SK-N-SH (cell line): ENCODE measurements around the gene TRIM40. TPM values are rescaled to one million over a fixed set of nuclear protein-coding genes. Genes with fewer than 3 reads are reported as not detected.
"Not testable (repeated sequence)": the region's sequence is repeated elsewhere in the genome, so short reads cannot be mapped to it uniquely, and the experiment has no call there.

ENCODE experiments used
- CTCF ChIA-PET: fragments of 300-600, 350-600 bp; formaldehyde crosslinking; extraction: SDS; loops from one replicate; lab custom pipeline; 2021; lab: Yijun Ruan, JAX
- POLR2A ChIA-PET: fragments of 350-600 bp; sonication (Branson Sonifier 250); formaldehyde crosslinking; extraction: SDS; loops from one replicate; lab custom pipeline; 2020; ENCODE audit warnings: antibody characterized with exemption, inconsistent platforms; lab: Yijun Ruan, JAX
- DNase-seq: peaks from one replicate; pipeline ENCODE4 v3.0.0; 2012
- H2AFZ ChIP-seq: fragments of 200-600 bp; sonication (generic); 2 replicates; pipeline ENCODE4 v1.8.1; 2016; ENCODE audit warnings: antibody characterized with exemption, mild to moderate bottlenecking, low read depth
- H3F3A ChIP-seq: fragments of 200-600 bp; sonication (generic); replicated peaks from 2 replicates; pipeline ENCODE3; 2016; ENCODE audit warnings: antibody characterized with exemption, mild to moderate bottlenecking; ENCODE audit not compliant: insufficient read depth
- H3K27ac ChIP-seq, 2 experiments: fragments of 200-500 bp in 1 of 2; fragments of 200-600 bp in 1 of 2; sonication (Bioruptor generic) in 1 of 2; sonication (generic), shearing (Covaris generic) in 1 of 2; 2 replicates each; pipeline versions ENCODE4 v1.5.1 to v1.6.1; 2014 to 2016; ENCODE audit warnings: low read depth in 2 of 2, inconsistent platforms in 1 of 2, low read length in 1 of 2, mild to moderate bottlenecking in 1 of 2, mixed read lengths in 1 of 2
- H3K27me3 ChIP-seq: fragments of 200-600 bp; sonication (generic), shearing (Covaris generic); 2 replicates; pipeline ENCODE4 v1.6.1; 2016; ENCODE audit warnings: mixed run types; ENCODE audit not compliant: insufficient read depth
- H3K36me3 ChIP-seq, 2 experiments: fragments of 200-500 bp in 1 of 2; fragments of 200-600 bp in 1 of 2; sonication (Bioruptor generic) in 1 of 2; sonication (generic) in 1 of 2; replicated peaks in 1 of 2; 2 replicates each; pipeline versions ENCODE3 to v1.5.1; 2014 to 2016; ENCODE audit warnings: low read length in 1 of 2, mild to moderate bottlenecking in 1 of 2; ENCODE audit not compliant: insufficient read depth in 2 of 2, control insufficient read depth in 1 of 2
- H3K4me1 ChIP-seq, 2 experiments: fragments of 200-500 bp in 1 of 2; fragments of 200-600 bp in 1 of 2; sonication (Bioruptor generic) in 1 of 2; sonication (generic), shearing (Covaris generic) in 1 of 2; 2 replicates each; pipeline versions ENCODE4 v1.5.1 to v1.6.1; 2014 to 2016; ENCODE audit warnings: low read depth in 1 of 2, low read length in 1 of 2, mixed run types in 1 of 2; ENCODE audit not compliant: insufficient read depth in 2 of 2, control insufficient read depth in 1 of 2
- H3K4me2 ChIP-seq: fragments of 200-600 bp; sonication (generic), shearing (Covaris generic); 2 replicates; pipeline ENCODE4 v1.6.1; 2017; ENCODE audit warnings: mixed run types
- H3K4me3 ChIP-seq, 2 experiments: fragments of 200-500 bp in 1 of 2; fragments of 200-600 bp in 1 of 2; sonication (Bioruptor generic) in 1 of 2; sonication (generic), shearing (Covaris generic) in 1 of 2; 2 replicates each; pipeline versions ENCODE4 v1.5.1 to v1.8.1; 2014 to 2016; ENCODE audit warnings: low read depth in 2 of 2, inconsistent platforms in 1 of 2, low read length in 1 of 2, mild to moderate bottlenecking in 1 of 2, mixed read lengths in 1 of 2, moderate library complexity in 1 of 2
- H3K79me2 ChIP-seq: fragments of 200-600 bp; sonication (generic); 2 replicates; pipeline ENCODE4 v1.8.1; 2017; ENCODE audit warnings: mild to moderate bottlenecking; ENCODE audit not compliant: insufficient read depth
- H3K9ac ChIP-seq: fragments of 200-600 bp; sonication (generic); 2 replicates; pipeline ENCODE4 v1.6.1; 2017; ENCODE audit warnings: mixed run types
- H3K9me2 ChIP-seq: fragments of 200-600 bp; sonication (generic); 2 replicates; pipeline ENCODE4 v1.6.1; 2017; ENCODE audit warnings: mixed run types
- H3K9me3 ChIP-seq: fragments of 200-600 bp; sonication (generic); 2 replicates; pipeline ENCODE4 v1.6.1; 2017; ENCODE audit warnings: mixed run types, mild to moderate bottlenecking, moderate library complexity
- H4K20me1 ChIP-seq: fragments of 200-600 bp; sonication (generic); 2 replicates; pipeline ENCODE4 v1.6.1; 2017; ENCODE audit warnings: mild to moderate bottlenecking, mixed run types; ENCODE audit not compliant: insufficient read depth
- CTCF ChIP-seq: fragments of 200-600 bp; sonication (generic); IDR thresholded peaks from 2 replicates; pipeline ENCODE4 v1.6.1; 2017; ENCODE audit warnings: antibody characterized with exemption, mild to moderate bottlenecking, moderate library complexity
- EP300 ChIP-seq, 2 experiments: IDR thresholded peaks; 2 replicates each; pipeline versions ENCODE4 v1.4.0 to v1.6.1; 2012; ENCODE audit warnings: borderline replicate concordance in 1 of 2, low read depth in 1 of 2, low read length in 1 of 2
- EZH2phosphoT487 ChIP-seq: fragments of 200-600 bp; sonication (generic); IDR thresholded peaks from 2 replicates; pipeline ENCODE4 v1.6.1; 2017; ENCODE audit warnings: low read depth, mixed run types, mild to moderate bottlenecking, antibody characterized with exemption, moderate library complexity, borderline replicate concordance
- FOXJ3 ChIP-seq: sonication (generic); formaldehyde crosslinking; IDR thresholded peaks from 2 replicates; pipeline ENCODE4 v1.5.1; 2020; ENCODE audit warnings: mild to moderate bottlenecking, missing genetic modification reagents
- JUND ChIP-seq: IDR thresholded peaks from 2 replicates; pipeline ENCODE4 v1.4.0; 2012
- NFIC ChIP-seq: IDR thresholded peaks from 2 replicates; pipeline ENCODE4 v1.4.0; 2012; ENCODE audit warnings: borderline replicate concordance
- POLR2AphosphoS5 ChIP-seq: IDR thresholded peaks from 2 replicates; pipeline ENCODE4 v1.6.1; 2012; ENCODE audit warnings: low read depth, low read length
- RCOR1 ChIP-seq: fragments of 150-350 bp; IDR thresholded peaks from 2 replicates; pipeline ENCODE4 v1.6.1; 2017; ENCODE audit warnings: antibody characterized with exemption, low read length
- RXRA ChIP-seq: IDR thresholded peaks from 2 replicates; pipeline ENCODE4 v1.4.0; 2012; ENCODE audit warnings: low read depth, mild to moderate bottlenecking, borderline replicate concordance
- SIN3A ChIP-seq: IDR thresholded peaks from 2 replicates; pipeline ENCODE4 v1.6.1; 2012; ENCODE audit warnings: low read depth, mild to moderate bottlenecking, low read length, moderate library complexity, borderline replicate concordance
- TAF1 ChIP-seq: IDR thresholded peaks from 2 replicates; pipeline ENCODE4 v1.6.1; 2012; ENCODE audit warnings: low read depth, mild to moderate bottlenecking, low read length, moderate library complexity, borderline replicate concordance
- YY1 ChIP-seq: IDR thresholded peaks from 2 replicates; pipeline ENCODE4 v1.4.0; 2012; ENCODE audit warnings: low read depth, mild to moderate bottlenecking
- WGBS: methylation state at CpG from one replicate; pipeline ENCODE4 v1.1.6; 2017; ENCODE audit warnings: low lambda C conversion rate; 5-methylcytosine and 5-hydroxymethylcytosine counted together
- polyA plus RNA-seq, 3 experiments: library from polyadenylated mRNA; depleted of rRNA; stranded (reverse); fragments of >200 nt; gene quantifications; 2 replicates each; pipeline ENCODE4 v1.2.3, GENCODE V29; 2012
- TF ChIP-seq, protein P1 (sequence below): IDR thresholded peaks from 2 replicates; pipeline ENCODE4 v1.4.0; 2012; ENCODE audit warnings: low read depth

The TRIM40 gene
- polyA plus RNA-seq, 1 of the 3 experiments (the other 2 are of a cell fraction), result not detected

GRCh38 chr6:30113841-30114240 is 22.1 kb upstream of the TRIM40 start:
- Histone ChIP-seq H3K9me3 (no peaks in the 10 kb centered on the region), H3F3A (peaks cover 4% of the 10 kb centered on the region), H3K4me2 (no peak overlapping the region), H3K4me3 (no peak overlapping the region), H3K27me3 (peaks cover 53% of the 10 kb centered on the region), H3K9me2 (no peaks in the 10 kb centered on the region), H3K79me2 (no peaks in the 10 kb centered on the region), H3K36me3 (no peaks in the 10 kb centered on the region), H2AFZ (no peak overlapping the region), H3K27ac (no peak overlapping the region), H4K20me1 (no peaks in the 10 kb centered on the region), H3K9ac (no peak overlapping the region), H3K4me1 (no peaks in the 10 kb centered on the region)
- no peak for DNase-seq
- 0% methylated on average over 1 of the region's 1 CpG for WGBS
- ChIA-PET CTCF (interaction anchor here (1.1 to 3.6 kb wide), 3 partner anchors 10 to 17 kb away, joined by 3 to 31 read pairs (median 25); no protein-coding TSS in a partner anchor), POLR2A (no interaction called here)
- TF ChIP-seq POLR2AphosphoS5, result no peak
- TF ChIP-seq YY1, result no peak
- no peak for TF ChIP-seq EP300 (IDR thresholded peaks at IDR 0.05; ENCODE audit: borderline replicate concordance in 1 of 2, low read depth in 1 of 2, low read length in 1 of 2)
- TF ChIP-seq SIN3A, result no peak
- TF ChIP-seq NFIC, result no peak
- no peak for TF ChIP-seq RXRA
- TF ChIP-seq JUND, result no peak
- no peak for TF ChIP-seq EZH2phosphoT487
- TF ChIP-seq RCOR1, result no peak
- no peak for TF ChIP-seq TAF1
- TF ChIP-seq, protein P1, sequence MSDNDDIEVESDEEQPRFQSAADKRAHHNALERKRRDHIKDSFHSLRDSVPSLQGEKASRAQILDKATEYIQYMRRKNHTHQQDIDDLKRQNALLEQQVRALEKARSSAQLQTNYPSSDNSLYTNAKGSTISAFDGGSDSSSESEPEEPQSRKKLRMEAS, result no peak

DNA sequence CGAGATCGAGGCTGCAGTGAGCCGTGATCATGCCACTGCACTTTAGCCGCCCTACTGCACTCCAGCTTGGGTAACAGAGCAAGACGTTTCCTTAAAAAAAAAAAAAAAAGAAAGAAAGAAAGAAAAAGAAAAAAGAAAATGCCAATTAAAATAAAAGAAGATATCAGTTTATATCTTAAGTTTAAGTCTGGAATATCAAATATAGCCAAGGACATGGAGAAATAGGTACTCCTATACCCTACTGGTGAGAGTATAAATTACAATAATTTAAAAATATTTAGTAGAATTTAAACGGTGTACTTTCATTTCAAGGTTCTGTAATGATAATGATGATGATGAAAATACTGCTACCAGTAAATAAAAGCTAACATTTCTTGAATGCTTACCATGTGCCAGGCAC is 19.2 kb upstream of the TRIM40 start:
- H3K4me1 ChIP-seq, result no peaks in the 10 kb centered on the region
- H3K36me3 ChIP-seq, result no peaks in the 10 kb centered on the region
- no peaks in the 10 kb centered on the region for H3K79me2 ChIP-seq
- H3K9me3 ChIP-seq, result no peaks in the 10 kb centered on the region
- TF ChIP-seq CTCF (peak; percentile 35; the same call in 1 of the 2 replicates), FOXJ3 (CRISPR knock-in tag) (no peak)
- WGBS, result 55% methylated on average over 6 of the region's 6 CpGs
- no peaks in the 10 kb centered on the region for H4K20me1 ChIP-seq
- no peak overlapping the region for H3K4me3 ChIP-seq
- H3K27ac ChIP-seq, result no peak overlapping the region
- no peak for DNase-seq
- POLR2A ChIA-PET, result no interaction called here
- H3K9ac ChIP-seq, result no peak overlapping the region
- H2AFZ ChIP-seq, result 0 out of 2 replicates have a peak overlapping the region, but pooled peaks have one; percentile 29
- peaks cover 4% of the 10 kb centered on the region for H3F3A ChIP-seq
- peaks cover 27% of the 10 kb centered on the region for H3K27me3 ChIP-seq
- no peak overlapping the region for H3K4me2 ChIP-seq
- CTCF ChIA-PET, result interaction anchor here (1.0 to 3.6 kb wide), 5 partner anchors 10 to 37 kb away, joined by 3 to 31 read pairs (median 5); no protein-coding TSS in a partner anchor
- no peaks in the 10 kb centered on the region for H3K9me2 ChIP-seq

- H4K20me1 ChIP-seq, H3F3A ChIP-seq, H3K4me3 ChIP-seq, DNase-seq, H3K36me3 ChIP-seq, H2AFZ ChIP-seq, H3K4me2 ChIP-seq, H3K79me2 ChIP-seq, H3K27ac ChIP-seq, H3K9me2 ChIP-seq, H3K9ac ChIP-seq, H3K9me3 ChIP-seq, H3K4me1 ChIP-seq, POLR2A ChIA-PET: not testable (repeated sequence)
- CTCF ChIA-PET, result interaction anchor here (1.0 to 8.0 kb wide), 3 partner anchors 13 to 248 kb away, joined by 3 to 65 read pairs (median 4); no protein-coding TSS in a partner anchor
- peaks cover 22% of the 10 kb centered on the region; the same call in 1 of the 2 replicates for H3K27me3 ChIP-seq
- 47% methylated on average over 5 of the region's 5 CpGs for WGBS
Measured at GRCh38 chr6:30118691-30119090, 17.2 kb upstream of the TRIM40 start.
